Lung (tissue), 12 donors: ENCODE data around the gene MUC6. TPM values are rescaled to one million over a fixed set of nuclear protein-coding genes. Genes with fewer than 3 reads are reported as not detected.

Experiments used
- ATAC-seq: fragments of 200-7000 bp; cut with Tn5 transposase; one replicate; pipeline ENCODE4 v1.9.1; 2020; ENCODE audit warnings: moderate number of reproducible peaks; ENCODE audit not compliant: insufficient read depth, low FRiP score
- DNase-seq, 3 donors: peaks; one replicate each; pipeline ENCODE4 v3.0.0-alpha.2; 2013 to 2017
- H3K27ac ChIP-seq, 2 donors: one replicate each; pipeline ENCODE4 v1.5.1; 2013; ENCODE audit warnings: mild to moderate bottlenecking in 2 of 2, moderate library complexity in 2 of 2, control low read depth in 1 of 2, inconsistent platforms in 1 of 2, low read depth in 1 of 2, low read length in 1 of 2
- H3K27me3 ChIP-seq, 3 donors: one replicate each; pipeline ENCODE4 v1.5.1; 2013; ENCODE audit warnings: low read length in 2 of 3; ENCODE audit not compliant: control insufficient read depth in 3 of 3, insufficient read depth in 3 of 3
- H3K36me3 ChIP-seq, 4 donors: one replicate each; pipeline ENCODE4 v1.5.1; 2013; ENCODE audit warnings: low read length in 4 of 4, mild to moderate bottlenecking in 1 of 4, moderate library complexity in 1 of 4; ENCODE audit not compliant: control insufficient read depth in 4 of 4, insufficient read depth in 4 of 4
- H3K4me1 ChIP-seq, 5 donors: one replicate each; pipeline ENCODE4 v1.5.1; 2013; ENCODE audit warnings: low read length in 5 of 5, mild to moderate bottlenecking in 2 of 5, moderate library complexity in 1 of 5; ENCODE audit not compliant: control insufficient read depth in 5 of 5, insufficient read depth in 5 of 5
- H3K4me3 ChIP-seq: one replicate; pipeline ENCODE4 v1.5.1; 2013; ENCODE audit warnings: mild to moderate bottlenecking, control low read depth, moderate library complexity
- H3K9ac ChIP-seq, 2 donors: one replicate each; pipeline ENCODE4 v1.5.1; 2013; ENCODE audit warnings: low read length in 2 of 2, control low read depth in 1 of 2; ENCODE audit not compliant: insufficient read depth in 1 of 2
- H3K9me3 ChIP-seq, 4 donors: one replicate each; pipeline ENCODE4 v1.5.1; 2013; ENCODE audit warnings: low read length in 3 of 4, mild to moderate bottlenecking in 1 of 4, moderate library complexity in 1 of 4; ENCODE audit not compliant: control insufficient read depth in 4 of 4, insufficient read depth in 3 of 4
- WGBS, 2 donors: extraction: QIAGEN DNeasy Blood & Tissue Kit; methylation state at CpG; one replicate each; pipeline ENCODE4 v1.1.7; 2013; 5-methylcytosine and 5-hydroxymethylcytosine counted together
- polyA plus RNA-seq, 2 donors: library from polyadenylated mRNA; stranded (reverse); fragments of 200-250 nt; gene quantifications; one replicate each; pipeline ENCODE4 v1.2.1, GENCODE V29; 2013
- total RNA-seq, 2 donors: library from RNA; depleted of rRNA in 1 of 2; stranded (reverse); fragments of >200 nt in 1 of 2; gene quantifications; one replicate each; pipeline ENCODE4 v1.2.1, GENCODE V29; 2014 to 2021
- TF ChIP-seq, protein P1 (sequence below): IDR thresholded peaks from 2 replicates; pipeline ENCODE4 v1.5.1; 2012; ENCODE audit warnings: mild to moderate bottlenecking; ENCODE audit errors: control extremely low read depth, extremely low read depth
- donor health status: control.
- donor health status: control.
- donor health status: Bipolar disorder and iron deficiency.
- donor health status: healthy.
- donor health status: DM: yes; HTN: yes; CAD: no.

MUC6 gene
- total and polyA plus RNA-seq, 4 donors: 0.01 to 0.92 (median 0.06) TPM; not detected in 1

DNA sequence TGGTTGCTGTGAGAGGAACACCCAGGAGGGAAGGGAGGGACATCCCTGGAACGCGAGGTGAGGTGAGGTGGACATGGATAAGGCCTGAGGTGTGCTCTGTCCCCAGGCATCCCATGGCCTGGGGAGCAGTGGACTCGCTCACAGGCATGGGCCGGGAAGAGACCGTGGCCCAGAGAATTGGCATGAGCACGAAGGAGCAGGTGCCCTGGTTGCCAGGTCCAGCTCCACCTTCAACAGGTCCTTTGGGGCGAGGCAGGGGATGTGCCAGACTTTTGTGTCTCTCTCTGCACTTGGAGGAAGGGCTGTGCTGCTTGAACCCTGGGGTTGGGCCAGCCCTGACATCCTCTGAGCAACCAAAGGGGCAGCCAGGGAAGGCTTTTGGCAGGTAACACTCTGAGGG, 21.5 kb downstream of the MUC6 start:
- 95 to 98% methylated on average over 7 of the region's 7 CpGs for WGBS, 2 donors

DNA sequence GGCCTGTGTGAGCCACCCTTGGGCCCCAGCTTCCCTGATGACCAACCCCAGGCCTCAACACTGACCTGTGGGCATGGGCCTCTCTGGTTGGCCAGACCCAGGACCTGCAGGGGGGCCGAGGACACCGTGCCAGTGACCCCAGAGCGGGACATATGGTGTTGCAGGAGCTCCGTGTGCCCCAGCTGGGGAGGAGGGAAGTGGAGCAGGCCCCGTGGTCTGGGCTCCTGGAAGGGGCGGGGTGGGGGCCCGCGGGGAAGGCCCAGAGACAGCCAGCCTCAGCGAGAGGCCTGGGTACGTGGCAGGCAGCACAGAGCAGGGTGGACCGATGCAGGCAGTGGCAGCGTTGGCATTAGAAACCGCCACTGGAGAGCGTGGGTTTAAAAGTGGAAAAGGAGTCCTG, 22.2 kb downstream of the MUC6 start:
- H3K4me3 ChIP-seq: no peak overlapping the region
- no peaks in the 10 kb centered on the region for H3K27me3 ChIP-seq
- ATAC-seq: no peak
- H3K27ac ChIP-seq: no peak overlapping the region
- peaks cover 10 to 40% (median 12%) of the 10 kb centered on the region in 4 donors for H3K36me3 ChIP-seq
- H3K4me1 ChIP-seq: no peaks in the 10 kb centered on the region
- no peaks in the 10 kb centered on the region for H3K9me3 ChIP-seq
- WGBS, 2 donors: 85 to 88% methylated on average over 14 of the region's 14 CpGs
- no peak for DNase-seq
- TF ChIP-seq, protein P1, sequence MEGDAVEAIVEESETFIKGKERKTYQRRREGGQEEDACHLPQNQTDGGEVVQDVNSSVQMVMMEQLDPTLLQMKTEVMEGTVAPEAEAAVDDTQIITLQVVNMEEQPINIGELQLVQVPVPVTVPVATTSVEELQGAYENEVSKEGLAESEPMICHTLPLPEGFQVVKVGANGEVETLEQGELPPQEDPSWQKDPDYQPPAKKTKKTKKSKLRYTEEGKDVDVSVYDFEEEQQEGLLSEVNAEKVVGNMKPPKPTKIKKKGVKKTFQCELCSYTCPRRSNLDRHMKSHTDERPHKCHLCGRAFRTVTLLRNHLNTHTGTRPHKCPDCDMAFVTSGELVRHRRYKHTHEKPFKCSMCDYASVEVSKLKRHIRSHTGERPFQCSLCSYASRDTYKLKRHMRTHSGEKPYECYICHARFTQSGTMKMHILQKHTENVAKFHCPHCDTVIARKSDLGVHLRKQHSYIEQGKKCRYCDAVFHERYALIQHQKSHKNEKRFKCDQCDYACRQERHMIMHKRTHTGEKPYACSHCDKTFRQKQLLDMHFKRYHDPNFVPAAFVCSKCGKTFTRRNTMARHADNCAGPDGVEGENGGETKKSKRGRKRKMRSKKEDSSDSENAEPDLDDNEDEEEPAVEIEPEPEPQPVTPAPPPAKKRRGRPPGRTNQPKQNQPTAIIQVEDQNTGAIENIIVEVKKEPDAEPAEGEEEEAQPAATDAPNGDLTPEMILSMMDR: no peak
- H3K9ac ChIP-seq: no peak overlapping the region

More for the DNA sequence above, 21.5 kb downstream of the MUC6 start:
- no peaks in the 10 kb centered on the region for H3K27me3 ChIP-seq
- TF ChIP-seq, protein P1: no peak
- no peak overlapping the region for H3K4me3 ChIP-seq
- no peaks in the 10 kb centered on the region for H3K4me1 ChIP-seq
- peaks cover 4 to 32% (median 7%) of the 10 kb centered on the region in 4 donors for H3K36me3 ChIP-seq
- H3K9ac ChIP-seq: no peak overlapping the region
- no peak overlapping the region for H3K27ac ChIP-seq
- H3K9me3 ChIP-seq: no peaks in the 10 kb centered on the region
- DNase-seq: no peak
- no peak for ATAC-seq

DNA sequence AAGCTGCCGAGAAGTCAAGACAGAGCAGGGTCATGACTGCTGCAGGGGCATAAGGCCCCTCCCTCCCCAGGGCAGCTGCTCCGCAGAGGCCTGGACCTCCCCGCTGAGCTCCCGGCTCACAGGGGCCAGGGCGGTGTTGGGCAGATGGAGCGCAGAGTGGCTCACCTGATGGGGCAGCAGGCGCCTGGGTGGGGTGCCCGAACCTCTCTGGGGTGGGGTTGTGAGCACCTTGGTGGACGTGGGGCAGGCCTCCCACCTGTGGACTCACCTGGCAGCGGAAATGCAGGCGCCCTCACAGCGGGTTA, 22.9 kb downstream of the MUC6 start:
- no peak overlapping the region for H3K27ac ChIP-seq
- H3K9ac ChIP-seq: no peak overlapping the region
- TF ChIP-seq, protein P1: no peak
- 95 to 98% methylated on average over 9 to 12 of the region's 12 CpGs for WGBS, 2 donors
- H3K4me1 ChIP-seq: no peaks in the 10 kb centered on the region
- peaks cover 10 to 46% (median 14%) of the 10 kb centered on the region in 4 donors for H3K36me3 ChIP-seq
- H3K27me3 ChIP-seq: no peaks in the 10 kb centered on the region
- no peak overlapping the region for H3K4me3 ChIP-seq
- H3K9me3 ChIP-seq: no peaks in the 10 kb centered on the region
- DNase-seq (no peak), ATAC-seq (no peak)
